MM.1S (cell line): ENCODE results near the gene PTGIR.
A peak's percentile ranks its signal among the peaks of the same experiment; 100 is the strongest.

Experiments
- DNase-seq: peaks from one replicate; pipeline ENCODE4 v3.0.0-alpha.2; 2015
- H2AFZ ChIP-seq: fragments of 300-600 bp; sonication (generic); 2 replicates; pipeline ENCODE4 v1.6.0; 2016; ENCODE audit warnings: antibody characterized with exemption, low read length
- H3F3A ChIP-seq: fragments of 300-600 bp; sonication (generic); 2 replicates; pipeline ENCODE4 v1.6.1; 2016; ENCODE audit warnings: mild to moderate bottlenecking, antibody characterized with exemption, low read length, moderate library complexity, mixed read lengths; ENCODE audit not compliant: insufficient read depth
- H3K27ac ChIP-seq: fragments of 300-600 bp; sonication (generic); 2 replicates; pipeline ENCODE4 v1.5.1; 2016; ENCODE audit warnings: mild to moderate bottlenecking, low read length
- H3K27me3 ChIP-seq: fragments of 300-600 bp; sonication (generic); replicated peaks from 2 replicates; pipeline ENCODE4 v1.6.0; 2016; ENCODE audit warnings: low read length; ENCODE audit not compliant: insufficient read depth
- H3K36me3 ChIP-seq: fragments of 300-600 bp; sonication (generic); replicated peaks from 2 replicates; pipeline ENCODE4 v1.6.1; 2016; ENCODE audit warnings: mild to moderate bottlenecking, low read length, mixed read lengths; ENCODE audit not compliant: insufficient read depth
- H3K4me1 ChIP-seq: fragments of 300-600 bp; sonication (generic); 2 replicates; pipeline ENCODE4 v1.6.1; 2016; ENCODE audit warnings: low read length, mixed read lengths
- H3K4me2 ChIP-seq: fragments of 300-600 bp; sonication (generic); 2 replicates; pipeline ENCODE4 v1.6.0; 2016; ENCODE audit warnings: low read depth, low read length
- H3K4me3 ChIP-seq: fragments of 300-600 bp; sonication (generic); 2 replicates; pipeline ENCODE4 v1.5.1; 2016; ENCODE audit warnings: low read length, mixed read lengths
- H3K79me2 ChIP-seq: fragments of 300-600 bp; sonication (generic); 2 replicates; pipeline ENCODE4 v1.6.1; 2016; ENCODE audit warnings: mixed run types, low read length, mixed read lengths
- H3K9ac ChIP-seq: fragments of 300-600 bp; sonication (generic); 2 replicates; pipeline ENCODE4 v1.6.1; 2016; ENCODE audit warnings: low read length, mixed read lengths
- H3K9me2 ChIP-seq: fragments of 300-600 bp; sonication (generic); replicated peaks from 2 replicates; pipeline ENCODE4 v1.6.1; 2016; ENCODE audit warnings: mild to moderate bottlenecking, low read length, mixed read lengths; ENCODE audit not compliant: insufficient read depth
- H3K9me3 ChIP-seq: fragments of 300-600 bp; sonication (generic); replicated peaks from 2 replicates; pipeline ENCODE4 v1.6.1; 2016; ENCODE audit warnings: mild to moderate bottlenecking, low read length, mixed read lengths; ENCODE audit not compliant: insufficient read depth
- H4K20me1 ChIP-seq: fragments of 300-600 bp; sonication (generic); 2 replicates; pipeline ENCODE4 v1.6.1; 2016; ENCODE audit warnings: mild to moderate bottlenecking, low read length, moderate library complexity, mixed read lengths; ENCODE audit not compliant: insufficient read depth
- CTCF ChIP-seq: fragments of 300-600 bp; sonication (generic); IDR thresholded peaks from 2 replicates; pipeline ENCODE4 v1.5.1; 2016; ENCODE audit warnings: antibody characterized with exemption, low read length, mixed read lengths
- EZH2 ChIP-seq: fragments of 300-600 bp; sonication (generic); optimal IDR thresholded peaks from 2 replicates; pipeline ENCODE3; 2017; ENCODE audit warnings: low read depth, mild to moderate bottlenecking, antibody characterized with exemption, low read length, mixed read lengths
- EZH2phosphoT487 ChIP-seq: fragments of 300-600 bp; sonication (generic); IDR thresholded peaks from 2 replicates; pipeline ENCODE4 v1.6.1; 2018; ENCODE audit warnings: antibody characterized with exemption, low read length

PTGIR gene

GRCh38 chr19:46637224-46637623, 12.3 kb upstream of the PTGIR start:
- H3K9ac ChIP-seq = no peak overlapping the region
- H2AFZ ChIP-seq = no peak overlapping the region
- H3K27me3 ChIP-seq = peaks cover 83% of the 10 kb centered on the region
- no peaks in the 10 kb centered on the region for H3K36me3 ChIP-seq
- no peaks in the 10 kb centered on the region for H3K9me2 ChIP-seq
- H3K4me3 ChIP-seq = no peak overlapping the region
- H3K79me2 ChIP-seq = no peaks in the 10 kb centered on the region
- no peak overlapping the region for H3K4me2 ChIP-seq
- H3K4me1 ChIP-seq = peaks cover 19% of the 10 kb centered on the region
- no peak for TF ChIP-seq CTCF
- no peak for TF ChIP-seq EZH2phosphoT487
- no peak for TF ChIP-seq EZH2
- peaks cover 7% of the 10 kb centered on the region for H3F3A ChIP-seq
- H3K9me3 ChIP-seq = no peaks in the 10 kb centered on the region
- no peak for DNase-seq
- H4K20me1 ChIP-seq = no peaks in the 10 kb centered on the region
- H3K27ac ChIP-seq = no peak overlapping the region

DNA sequence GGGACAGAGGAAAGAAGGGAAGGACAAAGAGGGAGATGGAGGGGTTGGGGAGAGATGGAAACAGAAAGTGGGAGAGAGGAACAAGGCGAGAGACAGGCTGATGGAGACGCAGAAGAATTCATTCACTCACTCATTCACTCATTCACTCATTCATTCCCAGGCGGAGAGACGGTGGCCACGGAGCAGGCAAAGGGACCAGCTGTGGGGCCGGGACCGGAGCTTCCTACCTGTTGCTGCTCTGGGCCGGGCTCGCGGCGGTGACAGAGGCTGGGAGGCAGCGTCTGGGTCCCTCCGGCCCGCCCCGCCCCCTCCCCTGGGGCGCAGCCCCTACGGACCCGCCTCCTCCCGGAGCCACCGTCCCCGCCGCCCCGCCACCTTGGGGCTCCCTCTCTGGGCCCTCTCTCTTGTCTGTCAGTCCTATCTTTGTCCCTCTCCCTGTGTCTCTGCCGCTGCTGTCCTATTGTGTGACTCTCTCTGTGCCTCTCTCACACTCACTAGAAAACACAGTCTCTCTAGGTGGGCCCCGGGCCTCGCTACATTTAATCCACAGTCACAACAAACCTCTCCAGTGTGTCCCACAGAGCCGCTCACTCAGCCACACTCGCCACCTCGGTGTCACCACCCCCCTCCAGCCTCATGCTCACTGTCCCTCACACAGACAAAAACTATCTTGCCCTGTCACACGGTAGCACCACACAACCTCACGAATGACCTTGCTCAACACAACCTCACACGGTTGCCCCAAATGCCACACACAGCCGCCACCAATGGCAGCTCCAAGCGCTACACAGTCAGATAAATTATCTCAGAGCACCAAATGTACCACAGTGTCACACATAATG, 11.3 kb upstream of the PTGIR start, which contains the start of gene GNG8:
Gene GNG8 (minus strand): TSS at position 283 of the 842 bp plus-strand sequence. CDS start 1,520 bp downstream, outside the sequence.
- TF ChIP-seq EZH2 (no peak), CTCF (no peak), EZH2phosphoT487 (no peak)
- Histone ChIP-seq H4K20me1 (no peaks in the 10 kb centered on the region), H2AFZ (no peak within 1 kb of the TSS), H3K4me3 (no peak within 1 kb of the TSS), H3K9ac (no peak within 1 kb of the TSS), H3K9me3 (no peaks in the 10 kb centered on the region), H3K4me1 (peaks cover 19% of the 10 kb centered on the region), H3K27ac (no peak within 1 kb of the TSS), H3K4me2 (no peak within 1 kb of the TSS), H3K79me2 (no peaks in the 10 kb centered on the region), H3K27me3 (peaks cover 84% of the 10 kb centered on the region), H3K36me3 (no peaks in the 10 kb centered on the region), H3K9me2 (no peaks in the 10 kb centered on the region), H3F3A (peaks cover 7% of the 10 kb centered on the region)
- DNase-seq = no peak

GRCh38 chr19:46634656-46635218, 9.8 kb upstream of the PTGIR start:
- Histone ChIP-seq H3K27me3 (peaks cover 83% of the 10 kb centered on the region), H3K9me3 (no peaks in the 10 kb centered on the region), H4K20me1 (no peaks in the 10 kb centered on the region), H3K4me2 (peak overlapping the region; percentile 41; the same call in 1 of the 2 replicates), H3K36me3 (no peaks in the 10 kb centered on the region), H2AFZ (no peak overlapping the region), H3K4me3 (peak overlapping the region; percentile 31; the same call in 1 of the 2 replicates), H3F3A (peaks cover 7% of the 10 kb centered on the region), H3K9me2 (no peaks in the 10 kb centered on the region), H3K79me2 (no peaks in the 10 kb centered on the region), H3K27ac (no peak overlapping the region), H3K4me1 (peaks cover 16% of the 10 kb centered on the region), H3K9ac (no peak overlapping the region)
- no peak for TF ChIP-seq CTCF
- TF ChIP-seq EZH2 = no peak
- TF ChIP-seq EZH2phosphoT487 = no peak
- no peak for DNase-seq
